GM23248 (cell line): ENCODE data around the gene PRKAR1B. TPM values are rescaled to one million over a fixed set of nuclear protein-coding genes. Genes with fewer than 3 reads are reported as not detected.

ENCODE experiments used
- DNase-seq: peaks from one replicate; pipeline ENCODE4 v3.0.0-alpha.2; 2015
- H2AFZ ChIP-seq: fragments of 200-600 bp; sonication (generic); 2 replicates; pipeline ENCODE4 v1.6.1; 2016; ENCODE audit warnings: antibody characterized with exemption
- H3F3A ChIP-seq: fragments of 200-600 bp; sonication (generic); 2 replicates; pipeline ENCODE4 v1.6.1; 2016; ENCODE audit warnings: mild to moderate bottlenecking, antibody characterized with exemption, mixed run types; ENCODE audit not compliant: insufficient read depth
- H3K27ac ChIP-seq: fragments of 200-600 bp; sonication (generic); 2 replicates; pipeline ENCODE4 v1.5.1; 2016; ENCODE audit warnings: mild to moderate bottlenecking
- H3K27me3 ChIP-seq: fragments of 200-600 bp; sonication (generic); replicated peaks from 2 replicates; pipeline ENCODE4 v1.6.1; 2016; ENCODE audit warnings: mild to moderate bottlenecking; ENCODE audit not compliant: insufficient read depth
- H3K36me3 ChIP-seq: fragments of 200-600 bp; sonication (generic); 2 replicates; pipeline ENCODE4 v1.6.1; 2016; ENCODE audit warnings: low read depth, mild to moderate bottlenecking
- H3K4me1 ChIP-seq: fragments of 200-600 bp; sonication (generic); 2 replicates; pipeline ENCODE4 v1.6.1; 2016; ENCODE audit warnings: mild to moderate bottlenecking; ENCODE audit not compliant: insufficient read depth
- H3K4me2 ChIP-seq: fragments of 200-600 bp; sonication (generic); one replicate; pipeline ENCODE4 v1.6.1; 2016; ENCODE audit warnings: mild to moderate bottlenecking; ENCODE audit not compliant: unreplicated experiment
- H3K4me3 ChIP-seq: fragments of 200-600 bp; sonication (generic); 2 replicates; pipeline ENCODE4 v1.5.1; 2016; ENCODE audit warnings: mild to moderate bottlenecking
- H3K79me2 ChIP-seq: fragments of 200-600 bp; sonication (generic); 2 replicates; pipeline ENCODE4 v1.6.1; 2016; ENCODE audit warnings: mild to moderate bottlenecking; ENCODE audit not compliant: insufficient read depth
- H3K9ac ChIP-seq: fragments of 200-600 bp; sonication (generic); 2 replicates; pipeline ENCODE4 v1.6.1; 2016; ENCODE audit warnings: mild to moderate bottlenecking
- H3K9me2 ChIP-seq: fragments of 200-600 bp; sonication (generic); 2 replicates; pipeline ENCODE4 v1.6.1; 2016; ENCODE audit warnings: mixed run types, mild to moderate bottlenecking, moderate library complexity; ENCODE audit not compliant: insufficient read depth
- H3K9me3 ChIP-seq: fragments of 200-600 bp; sonication (generic); one replicate; pipeline ENCODE4 v1.6.1; 2017; ENCODE audit warnings: low read depth
- H4K20me1 ChIP-seq: fragments of 200-600 bp; sonication (generic); 2 replicates; pipeline ENCODE4 v1.6.0; 2016; ENCODE audit not compliant: insufficient read depth
- EZH2 ChIP-seq: fragments of 200-600 bp; sonication (generic); IDR thresholded peaks from 2 replicates; pipeline ENCODE4 v1.6.1; 2018; ENCODE audit warnings: antibody characterized with exemption, mild to moderate bottlenecking; ENCODE audit not compliant: insufficient read depth, poor library complexity, severe bottlenecking
- EZH2phosphoT487 ChIP-seq: fragments of 200-600 bp; sonication (generic); IDR thresholded peaks from 2 replicates; pipeline ENCODE4 v1.6.1; 2018; ENCODE audit warnings: antibody characterized with exemption, moderate library complexity, mild to moderate bottlenecking, low read depth; ENCODE audit not compliant: insufficient read depth
- WGBS, 2 experiments: methylation state at CpG; one replicate each; pipeline ENCODE4 v1.1.6; 2015 to 2017; ENCODE audit warnings: low lambda C conversion rate in 2 of 2, low coverage in 1 of 2; ENCODE audit errors: missing lambda C conversion rate in 2 of 2; 5-methylcytosine and 5-hydroxymethylcytosine counted together
- in situ Hi-C: fragments of 300-500 bp; cut with MboI; formaldehyde crosslinking; loops from 2 replicates; pipeline ENCODE4 v1.15.0; 2020
- polyA plus RNA-seq: library from polyadenylated mRNA; unstranded; fragments of >200 nt; fragmentation: Nextera tagmentation; extraction: Ambion mirVana; gene quantifications from 2 replicates; pipeline ENCODE4 v1.2.1, GENCODE V29; 2016
- total RNA-seq: library from RNA; depleted of rRNA; stranded (reverse); fragments of >200 nt; shearing (Covaris generic); gene quantifications from 2 replicates; pipeline ENCODE4 v1.2.3, GENCODE V29; 2014

The PRKAR1B gene
- total and polyA plus RNA-seq, 2 experiments from 2014 or later = 10.2 to 12.9 TPM

DNA sequence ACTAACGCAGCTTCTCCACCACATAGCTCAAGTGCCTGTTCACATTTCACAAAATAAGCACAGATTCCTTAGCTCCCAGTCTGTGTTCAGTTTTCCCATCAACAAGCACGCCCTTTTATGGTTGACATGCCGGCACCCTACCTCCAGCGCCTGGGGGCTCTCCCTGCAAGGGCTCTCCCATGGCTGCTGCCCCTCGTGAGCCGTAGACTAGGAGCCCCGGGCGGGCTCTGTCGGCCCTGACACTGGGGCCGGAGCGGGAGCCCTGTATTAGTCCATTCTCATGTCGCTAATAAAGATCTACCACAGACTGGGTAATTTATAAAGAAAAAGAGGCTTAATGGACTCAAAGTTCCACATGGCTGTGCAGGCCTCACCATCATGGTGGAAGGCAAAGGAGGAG, 34.0 kb upstream of the PRKAR1B start:
- peaks cover 2% of the 10 kb centered on the region; the same call in 1 of the 2 replicates for H3K36me3 ChIP-seq
- 91 to 94% methylated on average over 12 of the region's 12 CpGs for WGBS, 2 experiments

DNA sequence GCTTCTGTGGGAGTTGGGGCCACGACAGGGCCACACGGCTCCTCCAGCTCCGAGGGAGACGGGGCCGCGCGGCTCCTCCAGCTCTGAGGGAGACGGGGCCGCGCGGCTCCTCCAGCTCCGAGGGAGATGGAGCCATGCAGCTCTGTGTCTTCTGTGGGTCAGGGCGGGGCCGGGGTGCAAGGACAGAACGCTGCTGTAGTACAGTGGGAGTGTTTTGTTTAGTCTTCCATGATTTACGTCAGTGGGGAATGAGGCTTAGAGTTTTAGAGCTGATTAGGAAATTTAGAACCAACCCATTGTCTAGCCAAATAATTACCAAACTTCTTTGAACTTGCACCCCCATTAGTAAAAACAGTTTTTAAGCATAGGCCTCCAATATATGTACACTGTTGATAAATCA, 32.9 kb upstream of the PRKAR1B start:
- Histone ChIP-seq H3K79me2 (no peaks in the 10 kb centered on the region), H3K27me3 (no peaks in the 10 kb centered on the region), H3F3A (no peaks in the 10 kb centered on the region), H3K4me3 (no peak overlapping the region), H3K9ac (no peak overlapping the region), H3K27ac (no peak overlapping the region), H4K20me1 (no peaks in the 10 kb centered on the region), H2AFZ (no peak overlapping the region), H3K36me3 (peaks cover 7% of the 10 kb centered on the region; the same call in 1 of the 2 replicates), H3K4me1 (no peaks in the 10 kb centered on the region), H3K4me2 (no peak overlapping the region), H3K9me2 (no peaks in the 10 kb centered on the region), H3K9me3 (no peaks in the 10 kb centered on the region)
- TF ChIP-seq EZH2 = no peak
- TF ChIP-seq EZH2phosphoT487 = no peak
- 76 to 89% methylated on average over 5 to 16 of the region's 16 CpGs for WGBS, 2 experiments
- DNase-seq = no peak
- in situ Hi-C loops = no loop called here

More for the DNA sequence above, 34.0 kb upstream of the PRKAR1B start:
- Histone ChIP-seq H3K9ac (no peak overlapping the region), H3F3A (no peaks in the 10 kb centered on the region), H3K4me1 (no peaks in the 10 kb centered on the region), H3K27ac (no peak overlapping the region), H3K9me2 (no peaks in the 10 kb centered on the region), H3K4me3 (no peak overlapping the region), H4K20me1 (no peaks in the 10 kb centered on the region), H3K79me2 (no peaks in the 10 kb centered on the region), H3K27me3 (no peaks in the 10 kb centered on the region), H2AFZ (no peak overlapping the region), H3K9me3 (no peaks in the 10 kb centered on the region), H3K4me2 (no peak overlapping the region)
- TF ChIP-seq EZH2phosphoT487 (no peak), EZH2 (no peak)
- in situ Hi-C loops = no loop called here
- no peak for DNase-seq

DNA sequence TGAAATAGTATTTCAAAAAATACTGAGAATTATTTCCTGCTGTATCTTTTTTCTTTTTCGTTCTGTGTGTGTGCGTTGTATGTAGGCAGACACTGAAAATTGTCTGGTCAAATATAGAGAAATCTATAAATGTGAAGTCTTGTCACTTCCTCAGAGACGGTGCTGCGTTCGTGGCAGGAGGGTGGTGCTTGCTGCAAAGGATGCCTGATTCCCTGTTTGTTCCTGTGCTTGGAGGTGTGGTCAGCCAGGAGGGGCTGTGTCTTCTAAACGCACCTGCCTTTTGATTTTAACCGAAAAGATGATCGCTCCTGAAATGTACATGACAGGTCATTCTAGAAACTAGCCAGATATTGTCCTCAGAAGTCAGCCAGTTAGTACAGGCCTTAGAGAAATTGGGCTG, 32.5 kb upstream of the PRKAR1B start:
- H3K4me3 ChIP-seq = no peak overlapping the region
- 91 to 94% methylated on average over 8 of the region's 8 CpGs for WGBS, 2 experiments

DNA sequence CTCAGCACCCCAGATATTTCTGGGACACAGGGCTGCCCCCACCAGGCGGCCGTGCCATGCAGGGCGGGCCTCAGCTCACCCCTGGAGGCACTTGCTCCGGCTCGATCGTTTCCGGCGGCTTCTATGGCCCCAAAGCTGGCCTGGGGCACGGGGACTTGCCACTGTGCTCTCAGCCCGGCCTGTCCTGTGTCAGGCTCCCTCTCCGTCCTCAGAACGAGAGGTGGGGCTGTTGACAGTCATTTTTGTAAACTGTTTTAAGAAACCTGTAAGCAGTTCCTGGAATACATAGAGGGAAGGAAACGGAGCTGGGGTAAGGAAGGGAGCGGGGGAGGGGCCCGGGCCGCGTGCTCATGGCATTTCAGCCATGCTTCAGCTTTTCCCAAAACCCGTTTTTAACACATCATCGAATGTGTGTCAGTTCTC, 30.7 kb upstream of the PRKAR1B start:
- no peak overlapping the region for H3K27ac ChIP-seq
- no peak overlapping the region for H3K9ac ChIP-seq
- H3K4me3 ChIP-seq = no peak overlapping the region
- H3K36me3 ChIP-seq = peaks cover 10% of the 10 kb centered on the region; the same call in 1 of the 2 replicates
- H2AFZ ChIP-seq = no peak overlapping the region
- no peaks in the 10 kb centered on the region for H3K79me2 ChIP-seq
- 91 to 92% methylated on average over 19 of the region's 19 CpGs for WGBS, 2 experiments
- no peaks in the 10 kb centered on the region for H3K9me2 ChIP-seq
- H3K4me1 ChIP-seq = no peaks in the 10 kb centered on the region
- no peaks in the 10 kb centered on the region for H3K9me3 ChIP-seq
- no peak for DNase-seq
- no peaks in the 10 kb centered on the region for H3K27me3 ChIP-seq
- H3K4me2 ChIP-seq = no peak overlapping the region
- in situ Hi-C loops = no loop called here
- H3F3A ChIP-seq = no peaks in the 10 kb centered on the region
- H4K20me1 ChIP-seq = no peaks in the 10 kb centered on the region
- TF ChIP-seq EZH2 = no peak
- no peak for TF ChIP-seq EZH2phosphoT487

More for the DNA sequence above, 32.5 kb upstream of the PRKAR1B start:
- no peak overlapping the region for H2AFZ ChIP-seq
- H3K9me2 ChIP-seq = no peaks in the 10 kb centered on the region
- H3K27ac ChIP-seq = no peak overlapping the region
- TF ChIP-seq EZH2 (no peak), EZH2phosphoT487 (no peak)
- H3K79me2 ChIP-seq = no peaks in the 10 kb centered on the region
- no peaks in the 10 kb centered on the region for H3K9me3 ChIP-seq
- H3K27me3 ChIP-seq = no peaks in the 10 kb centered on the region
- H3K36me3 ChIP-seq = peaks cover 10% of the 10 kb centered on the region; the same call in 1 of the 2 replicates
- no peaks in the 10 kb centered on the region for H3F3A ChIP-seq
- no peak for DNase-seq
- H4K20me1 ChIP-seq = no peaks in the 10 kb centered on the region
- no peaks in the 10 kb centered on the region for H3K4me1 ChIP-seq
- H3K9ac ChIP-seq = no peak overlapping the region
- in situ Hi-C loops = no loop called here
- no peak overlapping the region for H3K4me2 ChIP-seq

DNA sequence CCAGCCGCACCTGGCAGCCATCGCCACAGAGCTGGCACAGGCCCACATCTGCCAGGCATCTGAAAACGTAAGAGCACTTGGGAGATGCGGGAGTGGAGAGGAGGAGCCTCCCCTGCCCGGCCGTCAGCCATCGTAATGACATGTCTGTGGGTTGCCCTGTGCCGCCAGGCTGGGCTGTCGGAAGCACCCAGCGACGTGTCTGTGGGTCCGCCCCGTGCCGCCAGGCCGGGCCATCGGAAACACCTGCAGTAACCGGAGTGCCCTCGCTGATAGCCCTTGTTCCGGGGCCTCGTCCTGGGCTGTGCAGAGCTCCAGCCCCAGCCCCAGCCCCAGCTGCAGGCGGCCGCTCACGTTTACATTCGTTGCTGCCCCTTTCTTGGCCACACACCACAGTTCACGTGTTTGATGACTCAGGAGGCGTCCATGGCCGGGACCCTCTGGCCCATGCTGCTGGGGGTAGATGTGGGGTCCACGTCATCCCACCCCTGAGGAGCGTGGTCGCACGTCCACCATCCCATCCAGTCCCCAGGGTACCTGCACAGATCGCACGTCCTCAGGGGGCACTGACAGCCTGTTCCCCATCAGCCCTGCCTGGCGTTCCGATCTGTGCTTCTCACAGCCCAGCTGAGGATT, 30.0 kb upstream of the PRKAR1B start:
- Histone ChIP-seq H4K20me1 (no peaks in the 10 kb centered on the region), H3K4me3 (no peak overlapping the region), H3K79me2 (no peaks in the 10 kb centered on the region), H3K9me3 (no peaks in the 10 kb centered on the region), H3K4me1 (no peaks in the 10 kb centered on the region), H3K27ac (no peak overlapping the region), H3F3A (no peaks in the 10 kb centered on the region), H3K4me2 (no peak overlapping the region), H3K36me3 (peaks cover 10% of the 10 kb centered on the region; the same call in 1 of the 2 replicates), H3K27me3 (no peaks in the 10 kb centered on the region), H3K9me2 (no peaks in the 10 kb centered on the region), H2AFZ (no peak overlapping the region), H3K9ac (no peak overlapping the region)
- no peak for DNase-seq
- TF ChIP-seq EZH2 (no peak), EZH2phosphoT487 (no peak)
- WGBS, 2 experiments = 87 to 89% methylated on average over 34 to 35 of the region's 35 CpGs
- in situ Hi-C loops = no loop called here
